HepG2 (cell line): ENCODE results near the gene KIF20A. TPM values are rescaled to one million over a fixed set of nuclear protein-coding genes. Genes with fewer than 3 reads are reported as not detected.

Source experiments
- ATAC-seq: fragments of 200-7000 bp; cut with Tn5 transposase; 3 replicates; pipeline ENCODE4 v1.9.1; 2020; ENCODE audit warnings: mild to moderate bottlenecking, moderate library complexity
- BruUV-seq: library from RNA; stranded (reverse); fragments of 400-500 nt; replicated peaks from 2 replicates; lab custom pipeline; 2021; lab: Mats Ljungman, UMichigan
- CTCF ChIA-PET: fragments of 300-600 bp; formaldehyde crosslinking; extraction: SDS; loops from one replicate; lab custom pipeline; 2021; ENCODE audit warnings: low total read pairs, inconsistent platforms, low intra/inter-chr PET ratio; lab: Yijun Ruan, JAX
- POLR2A ChIA-PET: fragments of 350-600 bp; sonication (Branson Sonifier 250); formaldehyde crosslinking; loops from one replicate; lab custom pipeline; 2020; ENCODE audit warnings: antibody characterized with exemption, inconsistent platforms; lab: Yijun Ruan, JAX
- DNase-seq: peaks from one replicate; pipeline ENCODE4 v3.0.0-alpha.2; 2015; ENCODE audit warnings: low spot score
- FAIRE-seq: peaks from 3 replicates; lab custom pipeline; 2011; peaks lifted over from hg19 to GRCh38; lab: Jason Lieb, UNC
- H2AFZ ChIP-seq: one replicate; pipeline ENCODE4 v1.6.1; 2011; ENCODE audit warnings: low read length, inconsistent platforms
- H3K27ac ChIP-seq: fragments of 300-600 bp; 3 replicates; pipeline ENCODE4 v1.8.0; 2011; ENCODE audit warnings: mixed run types, mild to moderate bottlenecking, mixed read lengths, low read length, inconsistent platforms; ENCODE audit not compliant: insufficient read depth; ENCODE audit errors: extremely low read length
- H3K27me3 ChIP-seq, 2 experiments: fragments of 200-600 bp in 1 of 2; 2 replicates in 1 of 2; 3 replicates in 1 of 2; pipeline versions ENCODE4 v1.6.0 to v1.8.0; 2011; ENCODE audit warnings: low read length in 2 of 2, mild to moderate bottlenecking in 2 of 2, moderate library complexity in 2 of 2, inconsistent platforms in 1 of 2; ENCODE audit not compliant: insufficient read depth in 2 of 2, control insufficient read depth in 1 of 2
- H3K36me3 ChIP-seq, 2 experiments: fragments of 200-600 bp in 1 of 2; replicated peaks in 1 of 2; 2 replicates in 1 of 2; 3 replicates in 1 of 2; pipeline versions ENCODE4 v1.5.1 to v1.8.0; 2011; ENCODE audit warnings: low read length in 2 of 2, inconsistent platforms in 1 of 2; ENCODE audit not compliant: insufficient read depth in 2 of 2, control insufficient read depth in 1 of 2
- H3K4me1 ChIP-seq: 2 replicates; pipeline ENCODE4 v1.5.1; 2012; ENCODE audit warnings: low read length, inconsistent platforms; ENCODE audit not compliant: insufficient read depth
- H3K4me2 ChIP-seq: 2 replicates; pipeline ENCODE4 v1.6.0; 2011; ENCODE audit warnings: low read depth, low read length, inconsistent platforms
- H3K4me3 ChIP-seq, 3 experiments: fragments of 200-600 bp in 1 of 3; sonication (generic), shearing (Covaris generic) in 1 of 3; replicated peaks in 1 of 3; 2 replicates each; pipeline ENCODE4 v1.5.1; 2011 to 2016; ENCODE audit warnings: low read length in 3 of 3, inconsistent platforms in 2 of 3, low read depth in 2 of 3, mild to moderate bottlenecking in 2 of 3, control low read depth in 1 of 3, mixed read lengths in 1 of 3; ENCODE audit not compliant: insufficient read depth in 1 of 3
- H3K79me2 ChIP-seq: one replicate; pipeline ENCODE4 v1.6.1; 2011; ENCODE audit warnings: low read length, inconsistent platforms; ENCODE audit not compliant: insufficient read depth
- H3K9ac ChIP-seq: 2 replicates; pipeline ENCODE4 v1.6.0; 2011; ENCODE audit warnings: mild to moderate bottlenecking, low read depth, low read length, inconsistent platforms; ENCODE audit not compliant: insufficient read depth
- H3K9me3 ChIP-seq: 2 replicates; pipeline ENCODE4 v1.5.1; 2012; ENCODE audit warnings: mild to moderate bottlenecking, low read length
- H4K20me1 ChIP-seq: 2 replicates; pipeline ENCODE4 v1.6.0; 2011; ENCODE audit warnings: inconsistent platforms, mild to moderate bottlenecking, low read length, moderate library complexity; ENCODE audit not compliant: insufficient read depth
- GPN1 ChIP-seq: sonication (generic); formaldehyde crosslinking; IDR thresholded peaks from 2 replicates; pipeline ENCODE4 v1.5.1; 2020; ENCODE audit warnings: missing genetic modification reagents, borderline replicate concordance
- HDAC6 ChIP-seq: fragments of 200-600 bp; sonication (generic); IDR thresholded peaks from 2 replicates; pipeline ENCODE4 v1.7.0; 2017; ENCODE audit warnings: mild to moderate bottlenecking, antibody characterized with exemption, low read length, low read depth
- MAZ ChIP-seq, 2 experiments: sonication (generic) in 1 of 2; formaldehyde crosslinking in 1 of 2; IDR thresholded peaks; 2 replicates each; pipeline versions ENCODE4 v1.5.0 to v1.6.1; 2012 to 2020; ENCODE audit warnings: low read depth in 2 of 2, mild to moderate bottlenecking in 2 of 2, borderline replicate concordance in 1 of 2, improper control_type of control experiment in 1 of 2, low read length in 1 of 2, missing genetic modification reagents in 1 of 2, moderate library complexity in 1 of 2
- NFYB ChIP-seq: sonication (generic); formaldehyde crosslinking; IDR thresholded peaks from 2 replicates; pipeline ENCODE4 v1.4.0; 2020; ENCODE audit warnings: missing genetic modification reagents
- RARG ChIP-seq: sonication (generic); formaldehyde crosslinking; IDR thresholded peaks from 2 replicates; pipeline ENCODE4 v1.4.0; 2020; ENCODE audit warnings: low read depth, mild to moderate bottlenecking, missing genetic modification reagents
- RBFOX2 ChIP-seq: fragments of 200-400 bp; formaldehyde crosslinking; IDR thresholded peaks from 2 replicates; pipeline ENCODE4 v1.6.1; 2017; ENCODE audit warnings: low read depth, mild to moderate bottlenecking, low read length
- TBP ChIP-seq: sonication (generic); formaldehyde crosslinking; IDR thresholded peaks from 2 replicates; pipeline ENCODE4 v1.5.0; 2020; ENCODE audit warnings: missing genetic modification reagents
- ZBTB42 ChIP-seq: sonication (generic); formaldehyde crosslinking; IDR thresholded peaks from 2 replicates; pipeline ENCODE4 v1.5.0; 2020; ENCODE audit warnings: mild to moderate bottlenecking, missing genetic modification reagents
- ZNF224 ChIP-seq: sonication (generic); formaldehyde crosslinking; IDR thresholded peaks from 2 replicates; pipeline ENCODE4 v1.5.0; 2020; ENCODE audit warnings: mild to moderate bottlenecking, missing genetic modification reagents
- ZNF543 ChIP-seq: sonication (generic); formaldehyde crosslinking; IDR thresholded peaks from 2 replicates; pipeline ENCODE4 v1.4.0; 2020; ENCODE audit warnings: mild to moderate bottlenecking, missing genetic modification reagents
- ZNF562 ChIP-seq: sonication (generic); formaldehyde crosslinking; IDR thresholded peaks from 2 replicates; pipeline ENCODE4 v1.8.0; 2022; ENCODE audit warnings: missing genetic modification reagents, borderline replicate concordance
- WGBS: methylation state at CpG from one replicate; pipeline ENCODE4 v1.1.6; 2017; ENCODE audit warnings: low lambda C conversion rate; 5-methylcytosine and 5-hydroxymethylcytosine counted together
- in situ Hi-C: cut with HindIII; loops from 2 replicates; pipeline ENCODE4 v1.10.0; 2017; ENCODE audit warnings: low pct_unique_long_range_greater_than_20kb; ENCODE audit not compliant: extremely low pct_ligation_motif_present
- intact Hi-C: fragments of 100-400 bp; cut with micrococcal nuclease; formaldehyde crosslinking; loops from one replicate; pipeline ENCODE4 v1.10.0; 2022; ENCODE audit not compliant: unreplicated experiment
- polyA plus RNA-seq, 8 experiments: library from polyadenylated mRNA; depleted of rRNA in 3 of 8; stranded (reverse) in 7 of 8; unstranded in 1 of 8; fragments of >200 nt; fragmentation: Illumina TruSeq in 4 of 8; extraction: Trizol in 4 of 8; gene quantifications; 2 replicates each; pipeline versions ENCODE4 v1.2.1 to v1.2.3, GENCODE V29; 2011 to 2016; ENCODE audit warnings: low read depth in 4 of 8, missing spikeins in 1 of 8, mixed read lengths in 1 of 8; ENCODE audit not compliant: insufficient read depth in 1 of 8
- total RNA-seq, 5 experiments: library from RNA; depleted of rRNA; stranded (reverse); fragments of >200 nt; fragmentation: Illumina TruSeq; extraction: Trizol; gene quantifications; 2 replicates each; pipeline ENCODE4 v1.2.3, GENCODE V29; 2016; ENCODE audit warnings: low read depth in 1 of 5
- TF ChIP-seq, protein P1 (sequence below): sonication (generic); formaldehyde crosslinking; IDR thresholded peaks from 2 replicates; pipeline ENCODE4 v1.4.0; 2020; ENCODE audit warnings: mild to moderate bottlenecking, missing genetic modification reagents
- TF ChIP-seq, protein P2 (sequence below): sonication (generic); formaldehyde crosslinking; conservative IDR thresholded peaks from 2 replicates; pipeline ENCODE4 v1.4.0; 2020; ENCODE audit warnings: mild to moderate bottlenecking, missing genetic modification reagents, moderate library complexity

Gene KIF20A
- total and polyA plus RNA-seq, 2 of the 13 experiments (the other 11 are each of a cell fraction or from before 2014, with no cell fraction given) = 17.1 to 66.8 TPM

DNA sequence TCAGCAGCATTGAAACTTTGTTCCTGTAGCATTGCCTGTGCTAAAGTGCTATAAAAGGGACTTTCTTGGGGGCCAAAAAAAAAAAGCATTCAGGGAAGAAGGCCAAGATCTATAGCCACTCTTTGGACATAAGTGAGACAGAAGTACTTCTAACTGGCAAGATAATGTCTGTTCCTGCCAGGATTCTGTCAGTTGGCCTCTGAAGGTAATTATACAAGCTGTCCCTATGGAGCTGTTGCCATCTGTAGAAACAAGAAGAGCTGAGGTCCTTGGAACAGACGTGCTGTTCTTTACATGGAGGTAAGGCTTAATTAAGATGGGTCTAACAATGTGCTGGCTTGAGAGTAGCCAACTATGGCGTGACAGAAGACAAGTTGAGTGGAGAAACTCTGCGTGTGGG, 9.7 kb downstream of the KIF20A start:
- H3K4me3 ChIP-seq = no peak overlapping the region
- H3K79me2 ChIP-seq = no peaks in the 10 kb centered on the region
- H3K4me2 ChIP-seq = no peak overlapping the region
- no peak overlapping the region for H3K9ac ChIP-seq
- intact Hi-C loops = no loop called here
- ATAC-seq = no peak
- no peaks in the 10 kb centered on the region for H3K4me1 ChIP-seq
- WGBS = 96% methylated on average over 3 of the region's 3 CpGs
- FAIRE-seq = no peak
- no TSS peak for BruUV-seq
- no peak for DNase-seq
- POLR2A ChIA-PET = no interaction called here
- no peak for TF ChIP-seq RARG
- CTCF ChIA-PET = no interaction called here
- H2AFZ ChIP-seq = no peak overlapping the region
- in situ Hi-C loops = loop anchor here (25.0 kb wide), 1 partner anchor 224 kb away; no protein-coding TSS in a partner anchor
- H4K20me1 ChIP-seq = no peaks in the 10 kb centered on the region
- no peaks in the 10 kb centered on the region for H3K27me3 ChIP-seq
- peaks cover 24 to 86% of the 10 kb centered on the region in 2 experiments for H3K36me3 ChIP-seq
- no peaks in the 10 kb centered on the region for H3K9me3 ChIP-seq
- no peak overlapping the region for H3K27ac ChIP-seq

DNA sequence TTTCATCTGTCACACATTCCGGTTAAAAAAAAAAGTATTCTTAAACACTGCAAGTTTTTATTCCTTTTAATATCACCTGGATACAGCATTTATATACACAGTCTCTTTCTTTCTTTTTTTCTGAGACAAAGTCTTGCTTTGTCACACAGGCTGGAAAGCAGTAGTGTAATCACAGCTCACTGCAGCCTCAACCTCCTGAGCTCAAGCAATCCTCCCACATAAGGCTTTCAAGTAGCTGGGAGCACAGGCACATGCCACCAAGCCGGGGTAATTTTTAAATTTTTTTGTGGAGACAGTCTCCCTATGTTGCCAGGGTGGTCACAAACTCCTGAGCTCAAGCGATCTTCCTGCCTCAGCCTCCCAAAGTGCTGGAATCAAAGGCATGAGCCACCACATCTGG, 13.9 kb downstream of the KIF20A start:
- POLR2A ChIA-PET = no interaction called here

More for the DNA sequence above, 13.9 kb downstream of the KIF20A start:
- WGBS = 96% methylated on average over 3 of the region's 3 CpGs
- Histone ChIP-seq H3K79me2 (no peaks in the 10 kb centered on the region), H3K9me3 (no peaks in the 10 kb centered on the region), H3K4me2 (no peak overlapping the region), H3K27ac (no peak overlapping the region), H3K4me1 (no peaks in the 10 kb centered on the region), H2AFZ (no peak overlapping the region), H3K4me3 (no peak overlapping the region), H3K27me3 (no peaks in the 10 kb centered on the region), H3K36me3 (peaks cover 18 to 66% of the 10 kb centered on the region in 2 experiments), H4K20me1 (no peaks in the 10 kb centered on the region), H3K9ac (no peak overlapping the region)
- BruUV-seq = no TSS peak
- CTCF ChIA-PET = no interaction called here
- in situ Hi-C loops = loop anchor here (25.0 kb wide), 1 partner anchor 219 kb away; no protein-coding TSS in a partner anchor
- DNase-seq = no peak
- no peak for FAIRE-seq
- intact Hi-C loops = no loop called here
- no peak for ATAC-seq
- TF ChIP-seq RBFOX2 (no peak), ZBTB42 (no peak), GPN1 (CRISPR knock-in tag) (no peak), ZNF562 (CRISPR knock-in tag) (no peak), ZNF224 (CRISPR knock-in tag) (no peak), ZNF543 (CRISPR knock-in tag) (no peak), TBP (CRISPR knock-in tag) (no peak), NFYB (CRISPR knock-in tag) (no peak), HDAC6 (no peak), MAZ (IDR thresholded peaks at IDR 0.05; ENCODE audit: borderline replicate concordance, low read depth, low read length) (no peak), MAZ (CRISPR knock-in tag; IDR thresholded peaks at IDR 0.05; ENCODE audit: low read depth) (no peak)
- TF ChIP-seq, protein P1, sequence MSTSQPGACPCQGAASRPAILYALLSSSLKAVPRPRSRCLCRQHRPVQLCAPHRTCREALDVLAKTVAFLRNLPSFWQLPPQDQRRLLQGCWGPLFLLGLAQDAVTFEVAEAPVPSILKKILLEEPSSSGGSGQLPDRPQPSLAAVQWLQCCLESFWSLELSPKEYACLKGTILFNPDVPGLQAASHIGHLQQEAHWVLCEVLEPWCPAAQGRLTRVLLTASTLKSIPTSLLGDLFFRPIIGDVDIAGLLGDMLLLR (CRISPR knock-in tag) = no peak
- TF ChIP-seq, protein P2, sequence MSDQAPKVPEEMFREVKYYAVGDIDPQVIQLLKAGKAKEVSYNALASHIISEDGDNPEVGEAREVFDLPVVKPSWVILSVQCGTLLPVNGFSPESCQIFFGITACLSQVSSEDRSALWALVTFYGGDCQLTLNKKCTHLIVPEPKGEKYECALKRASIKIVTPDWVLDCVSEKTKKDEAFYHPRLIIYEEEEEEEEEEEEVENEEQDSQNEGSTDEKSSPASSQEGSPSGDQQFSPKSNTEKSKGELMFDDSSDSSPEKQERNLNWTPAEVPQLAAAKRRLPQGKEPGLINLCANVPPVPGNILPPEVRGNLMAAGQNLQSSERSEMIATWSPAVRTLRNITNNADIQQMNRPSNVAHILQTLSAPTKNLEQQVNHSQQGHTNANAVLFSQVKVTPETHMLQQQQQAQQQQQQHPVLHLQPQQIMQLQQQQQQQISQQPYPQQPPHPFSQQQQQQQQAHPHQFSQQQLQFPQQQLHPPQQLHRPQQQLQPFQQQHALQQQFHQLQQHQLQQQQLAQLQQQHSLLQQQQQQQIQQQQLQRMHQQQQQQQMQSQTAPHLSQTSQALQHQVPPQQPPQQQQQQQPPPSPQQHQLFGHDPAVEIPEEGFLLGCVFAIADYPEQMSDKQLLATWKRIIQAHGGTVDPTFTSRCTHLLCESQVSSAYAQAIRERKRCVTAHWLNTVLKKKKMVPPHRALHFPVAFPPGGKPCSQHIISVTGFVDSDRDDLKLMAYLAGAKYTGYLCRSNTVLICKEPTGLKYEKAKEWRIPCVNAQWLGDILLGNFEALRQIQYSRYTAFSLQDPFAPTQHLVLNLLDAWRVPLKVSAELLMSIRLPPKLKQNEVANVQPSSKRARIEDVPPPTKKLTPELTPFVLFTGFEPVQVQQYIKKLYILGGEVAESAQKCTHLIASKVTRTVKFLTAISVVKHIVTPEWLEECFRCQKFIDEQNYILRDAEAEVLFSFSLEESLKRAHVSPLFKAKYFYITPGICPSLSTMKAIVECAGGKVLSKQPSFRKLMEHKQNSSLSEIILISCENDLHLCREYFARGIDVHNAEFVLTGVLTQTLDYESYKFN (CRISPR knock-in tag) = no peak
